ENCODE measurements around the gene AUH. TPM values are rescaled to one million over a fixed set of nuclear protein-coding genes. Genes with fewer than 3 reads are reported as not detected.

AUH gene
- total RNA-seq, 1 donor from 2014 or later = 14.0 TPM

DNA sequence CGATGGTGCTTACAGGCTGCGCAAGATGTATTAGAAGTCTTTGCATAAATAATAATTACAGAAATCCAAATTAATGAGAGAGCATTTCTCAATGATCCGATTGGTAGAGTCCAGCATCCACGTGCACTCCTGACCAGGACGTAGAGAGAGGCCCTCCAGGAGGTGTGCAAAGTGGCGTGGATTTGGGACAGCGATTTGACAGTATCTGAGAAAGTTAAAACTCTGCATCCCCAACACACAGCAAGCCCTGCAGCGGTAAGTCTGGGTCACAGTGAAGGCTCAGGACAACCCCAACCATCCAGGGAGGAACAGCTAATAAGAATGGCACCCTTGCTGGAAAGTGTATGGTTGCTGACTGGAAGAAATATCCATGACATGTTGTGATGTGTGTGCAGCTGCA is 180.2 kb downstream of the AUH start:
- DNase-seq = no peak
- Mint-ChIP-seq H3K4me3 (no peak overlapping the region), H3K27ac (no peak overlapping the region), H3K27me3 (no peaks in the 10 kb centered on the region), H3K4me1 (peaks cover 20% of the 10 kb centered on the region), H3K36me3 (ENCODE audit: low read depth) (no peaks in the 10 kb centered on the region), H3K9me3 (no peaks in the 10 kb centered on the region)
- TF ChIP-seq, protein P1, sequence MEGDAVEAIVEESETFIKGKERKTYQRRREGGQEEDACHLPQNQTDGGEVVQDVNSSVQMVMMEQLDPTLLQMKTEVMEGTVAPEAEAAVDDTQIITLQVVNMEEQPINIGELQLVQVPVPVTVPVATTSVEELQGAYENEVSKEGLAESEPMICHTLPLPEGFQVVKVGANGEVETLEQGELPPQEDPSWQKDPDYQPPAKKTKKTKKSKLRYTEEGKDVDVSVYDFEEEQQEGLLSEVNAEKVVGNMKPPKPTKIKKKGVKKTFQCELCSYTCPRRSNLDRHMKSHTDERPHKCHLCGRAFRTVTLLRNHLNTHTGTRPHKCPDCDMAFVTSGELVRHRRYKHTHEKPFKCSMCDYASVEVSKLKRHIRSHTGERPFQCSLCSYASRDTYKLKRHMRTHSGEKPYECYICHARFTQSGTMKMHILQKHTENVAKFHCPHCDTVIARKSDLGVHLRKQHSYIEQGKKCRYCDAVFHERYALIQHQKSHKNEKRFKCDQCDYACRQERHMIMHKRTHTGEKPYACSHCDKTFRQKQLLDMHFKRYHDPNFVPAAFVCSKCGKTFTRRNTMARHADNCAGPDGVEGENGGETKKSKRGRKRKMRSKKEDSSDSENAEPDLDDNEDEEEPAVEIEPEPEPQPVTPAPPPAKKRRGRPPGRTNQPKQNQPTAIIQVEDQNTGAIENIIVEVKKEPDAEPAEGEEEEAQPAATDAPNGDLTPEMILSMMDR (IDR thresholded peaks at IDR 0.05) = no peak
- ChIA-PET CTCF (no interaction called here), POLR2A (no interaction called here)
- no peak for ATAC-seq (ENCODE audit: low read depth)
- intact Hi-C loops (cut with micrococcal nuclease) = no loop called here

DNA sequence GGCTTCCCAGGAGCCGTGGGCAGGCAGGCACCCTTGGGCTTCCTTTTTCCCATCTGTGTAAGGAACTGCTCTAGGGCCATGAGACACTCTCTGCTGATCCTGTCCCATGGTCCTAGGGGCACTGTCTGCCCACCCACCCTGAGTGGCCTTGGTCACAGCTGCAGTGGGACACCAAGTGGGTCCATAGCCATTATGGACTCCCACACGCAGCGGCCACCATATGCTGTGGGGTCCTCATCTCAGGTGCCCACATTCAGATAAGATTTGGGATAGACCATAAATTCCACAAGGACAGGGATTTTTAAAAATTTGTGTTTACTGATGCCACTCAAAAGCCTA is 180.8 kb downstream of the AUH start:
- CTCF ChIA-PET = no interaction called here
- intact Hi-C loops (cut with micrococcal nuclease) = no loop called here

DNA sequence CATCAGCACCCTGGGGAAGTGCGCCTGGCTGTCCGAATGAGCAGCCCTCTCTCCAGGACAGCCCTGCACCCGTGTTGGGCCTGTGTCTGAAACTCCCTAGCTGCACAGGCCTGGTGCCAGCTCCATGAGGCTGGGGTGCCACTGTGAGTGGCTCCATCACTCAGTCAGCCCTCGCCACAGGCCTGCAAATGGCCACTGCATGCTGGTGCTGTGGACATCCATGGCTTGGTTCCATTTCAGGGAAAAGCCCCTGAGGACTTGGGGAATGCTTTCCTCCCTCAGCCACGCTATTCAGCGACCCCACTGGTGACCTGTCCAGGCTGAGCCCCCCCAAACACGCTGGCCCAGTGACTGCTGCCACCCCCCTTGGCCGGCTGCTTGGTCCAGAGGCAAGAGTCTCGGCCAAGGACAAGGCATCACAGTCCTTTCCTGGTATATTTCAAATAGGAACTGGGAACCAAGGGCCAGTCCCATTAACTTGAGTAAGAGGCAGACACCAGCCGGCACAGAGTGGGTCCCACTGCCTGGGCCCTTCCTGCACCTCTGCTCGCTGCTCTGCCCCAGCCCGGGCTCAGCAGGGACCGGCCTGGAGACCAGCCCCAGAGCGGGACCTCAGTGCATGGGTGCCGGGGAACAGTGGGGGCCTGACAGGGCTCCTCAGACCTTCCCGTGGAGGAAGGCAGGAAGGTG is 181.3 kb downstream of the AUH start:
- ChIA-PET POLR2A (no interaction called here), CTCF (no interaction called here)
- DNase-seq (no peak), ATAC-seq (ENCODE audit: low read depth) (no peak)
- H3K27ac Mint-ChIP-seq = no peak overlapping the region
- intact Hi-C loops (cut with micrococcal nuclease) = no loop called here
- no peaks in the 10 kb centered on the region for H3K27me3 Mint-ChIP-seq
- peaks cover 22% of the 10 kb centered on the region for H3K4me1 Mint-ChIP-seq
- H3K4me3 Mint-ChIP-seq = no peak overlapping the region
- TF ChIP-seq, protein P1 (IDR thresholded peaks at IDR 0.05) = no peak
- H3K36me3 Mint-ChIP-seq (ENCODE audit: low read depth) = no peaks in the 10 kb centered on the region
- no peaks in the 10 kb centered on the region for H3K9me3 Mint-ChIP-seq

More for the DNA sequence above, 180.8 kb downstream of the AUH start:
- Mint-ChIP-seq H3K4me3 (no peak overlapping the region), H3K27ac (no peak overlapping the region), H3K36me3 (ENCODE audit: low read depth) (no peaks in the 10 kb centered on the region), H3K4me1 (peaks cover 20% of the 10 kb centered on the region), H3K9me3 (no peaks in the 10 kb centered on the region), H3K27me3 (no peaks in the 10 kb centered on the region)
- DNase-seq = no peak
- no peak for ATAC-seq (ENCODE audit: low read depth)
- TF ChIP-seq, protein P1 (IDR thresholded peaks at IDR 0.05) = no peak
- POLR2A ChIA-PET = no interaction called here

DNA sequence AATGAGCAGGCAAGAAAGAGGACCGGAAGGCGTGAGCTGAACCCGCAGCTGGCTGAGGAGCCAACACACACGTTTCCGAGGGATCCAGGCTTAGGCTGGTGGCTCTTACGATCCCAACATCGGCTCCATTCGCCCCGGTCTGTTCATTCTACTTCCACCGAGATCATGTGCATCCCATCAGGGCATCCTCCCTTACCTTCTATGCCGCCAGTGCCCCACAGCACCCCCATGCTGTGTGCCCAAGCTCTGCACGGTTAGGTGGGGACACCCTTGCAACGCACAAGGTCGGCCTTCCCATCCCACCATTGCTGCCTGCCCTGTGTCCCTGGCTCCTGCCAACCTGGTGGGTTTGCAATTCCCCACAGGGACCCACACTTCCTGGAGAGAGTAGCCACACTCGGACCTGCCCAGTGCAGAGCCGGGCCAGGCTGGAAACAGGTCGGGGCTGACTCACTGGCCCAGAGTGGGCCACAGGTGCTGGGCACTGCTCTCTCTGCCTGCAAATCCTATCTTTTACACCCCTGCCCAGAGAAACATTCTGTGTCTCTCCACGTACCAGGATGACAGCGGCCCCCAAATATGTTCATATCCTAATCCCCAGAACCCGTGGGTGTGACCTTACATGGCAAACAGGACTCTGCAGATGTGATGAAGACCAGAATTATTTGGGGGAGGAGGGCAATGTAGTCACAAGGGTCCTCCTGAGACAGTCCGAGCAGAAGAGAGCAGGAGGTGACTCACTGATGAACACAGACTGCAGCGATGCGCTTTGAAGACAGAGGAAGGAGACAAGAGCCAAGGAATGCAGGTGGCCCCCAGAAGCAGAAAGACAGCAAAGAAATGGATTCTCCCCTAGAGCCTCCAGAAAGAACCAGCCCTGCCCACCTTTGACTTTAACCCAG is 182.2 kb downstream of the AUH start:
- H3K4me1 Mint-ChIP-seq = peaks cover 28% of the 10 kb centered on the region
- CTCF ChIA-PET = no interaction called here
- POLR2A ChIA-PET = no interaction called here
- ATAC-seq (ENCODE audit: low read depth) (no peak), DNase-seq (no peak)
- intact Hi-C loops (cut with micrococcal nuclease) = no loop called here
- no peaks in the 10 kb centered on the region for H3K9me3 Mint-ChIP-seq
- TF ChIP-seq, protein P1 (IDR thresholded peaks at IDR 0.05) = no peak
- H3K27ac Mint-ChIP-seq = no peak overlapping the region
- no peaks in the 10 kb centered on the region for H3K36me3 Mint-ChIP-seq (ENCODE audit: low read depth)
- H3K4me3 Mint-ChIP-seq = no peak overlapping the region
- no peaks in the 10 kb centered on the region for H3K27me3 Mint-ChIP-seq

All from activated B cell treated with CpG ODN at 0.5 μM for 24 hours (primary cell).